Astrocyte (in vitro differentiated cells and primary cell): Measurements from ENCODE around the gene TRIM3. TPM values are rescaled to one million over a fixed set of nuclear protein-coding genes. Genes with fewer than 3 reads are reported as not detected.

Source experiments
- DNase-seq: peaks from one replicate; pipeline ENCODE4 v3.0.0-alpha.2; 2010; ENCODE audit warnings: low read depth
- FAIRE-seq: peaks from 2 replicates; lab custom pipeline; 2011; peaks lifted over from hg19 to GRCh38; lab: Jason Lieb, UNC
- H2AFZ ChIP-seq: 2 replicates; pipeline ENCODE4 v1.6.0; 2012; ENCODE audit warnings: low read depth, low read length, inconsistent platforms
- H3K27ac ChIP-seq: 2 replicates; pipeline ENCODE4 v1.5.1; 2011; ENCODE audit warnings: low read depth, low read length, inconsistent platforms
- H3K27me3 ChIP-seq: 2 replicates; pipeline ENCODE4 v1.6.0; 2011; ENCODE audit warnings: low read length, inconsistent platforms; ENCODE audit not compliant: insufficient read depth
- H3K36me3 ChIP-seq: 2 replicates; pipeline ENCODE4 v1.5.1; 2011; ENCODE audit warnings: low read length, inconsistent platforms; ENCODE audit not compliant: insufficient read depth
- H3K4me1 ChIP-seq: 2 replicates; pipeline ENCODE4 v1.5.1; 2011; ENCODE audit warnings: low read length, inconsistent platforms; ENCODE audit not compliant: insufficient read depth
- H3K4me2 ChIP-seq: 2 replicates; pipeline ENCODE4 v1.6.0; 2012; ENCODE audit warnings: low read length, inconsistent platforms
- H3K4me3 ChIP-seq: 2 replicates; pipeline ENCODE4 v1.5.1; 2011; ENCODE audit warnings: low read depth, mild to moderate bottlenecking, low read length, inconsistent platforms; ENCODE audit not compliant: insufficient read depth
- H3K79me2 ChIP-seq: 2 replicates; pipeline ENCODE4 v1.6.0; 2012; ENCODE audit warnings: mild to moderate bottlenecking, low read length, inconsistent platforms; ENCODE audit not compliant: insufficient read depth
- H3K9ac ChIP-seq: 2 replicates; pipeline ENCODE4 v1.6.0; 2012; ENCODE audit warnings: mild to moderate bottlenecking, low read length, inconsistent platforms
- H3K9me3 ChIP-seq: 2 replicates; pipeline ENCODE4 v1.5.1; 2012; ENCODE audit warnings: low read depth, mild to moderate bottlenecking, low read length, inconsistent platforms; ENCODE audit not compliant: insufficient read depth
- H4K20me1 ChIP-seq: 2 replicates; pipeline ENCODE4 v1.6.0; 2012; ENCODE audit warnings: low read length, inconsistent platforms; ENCODE audit not compliant: insufficient read depth
- H3K27ac Mint-ChIP-seq: one replicate; pipeline ENCODE4 v1.8.0; 2021; ENCODE audit warnings: mild to moderate bottlenecking, mixed read lengths; ENCODE audit not compliant: unreplicated experiment
- H3K27me3 Mint-ChIP-seq: one replicate; pipeline ENCODE4 v1.8.0; 2021; ENCODE audit warnings: low read depth, mixed read lengths; ENCODE audit not compliant: unreplicated experiment
- H3K36me3 Mint-ChIP-seq: one replicate; pipeline ENCODE4 v1.8.0; 2021; ENCODE audit warnings: low read depth, mixed read lengths; ENCODE audit not compliant: unreplicated experiment
- H3K4me1 Mint-ChIP-seq: one replicate; pipeline ENCODE4 v1.8.0; 2021; ENCODE audit warnings: low read depth, mixed read lengths; ENCODE audit not compliant: unreplicated experiment
- H3K4me3 Mint-ChIP-seq: one replicate; pipeline ENCODE4 v1.8.0; 2021; ENCODE audit warnings: mild to moderate bottlenecking, moderate library complexity, mixed read lengths; ENCODE audit not compliant: unreplicated experiment
- H3K9me3 Mint-ChIP-seq: one replicate; pipeline ENCODE4 v1.8.0; 2021; ENCODE audit warnings: mild to moderate bottlenecking, mixed read lengths; ENCODE audit not compliant: unreplicated experiment
- EZH2 ChIP-seq: IDR thresholded peaks from 2 replicates; pipeline ENCODE4 v1.6.1; 2012; ENCODE audit warnings: mild to moderate bottlenecking, low read length, inconsistent platforms; ENCODE audit not compliant: insufficient read depth
- total RNA-seq: library from RNA; stranded (reverse); gene quantifications from 2 replicates; pipeline ENCODE4 v1.2.1, GENCODE V29; 2021
- TF ChIP-seq, protein P1 (sequence below): IDR thresholded peaks from 2 replicates; pipeline ENCODE4 v1.5.1; 2011; ENCODE audit warnings: low read depth, mild to moderate bottlenecking, inconsistent platforms, low read length, moderate library complexity; ENCODE audit not compliant: insufficient read depth

Gene TRIM3
- total RNA-seq, 1 donor from 2014 or later, result 25.4 TPM

DNA sequence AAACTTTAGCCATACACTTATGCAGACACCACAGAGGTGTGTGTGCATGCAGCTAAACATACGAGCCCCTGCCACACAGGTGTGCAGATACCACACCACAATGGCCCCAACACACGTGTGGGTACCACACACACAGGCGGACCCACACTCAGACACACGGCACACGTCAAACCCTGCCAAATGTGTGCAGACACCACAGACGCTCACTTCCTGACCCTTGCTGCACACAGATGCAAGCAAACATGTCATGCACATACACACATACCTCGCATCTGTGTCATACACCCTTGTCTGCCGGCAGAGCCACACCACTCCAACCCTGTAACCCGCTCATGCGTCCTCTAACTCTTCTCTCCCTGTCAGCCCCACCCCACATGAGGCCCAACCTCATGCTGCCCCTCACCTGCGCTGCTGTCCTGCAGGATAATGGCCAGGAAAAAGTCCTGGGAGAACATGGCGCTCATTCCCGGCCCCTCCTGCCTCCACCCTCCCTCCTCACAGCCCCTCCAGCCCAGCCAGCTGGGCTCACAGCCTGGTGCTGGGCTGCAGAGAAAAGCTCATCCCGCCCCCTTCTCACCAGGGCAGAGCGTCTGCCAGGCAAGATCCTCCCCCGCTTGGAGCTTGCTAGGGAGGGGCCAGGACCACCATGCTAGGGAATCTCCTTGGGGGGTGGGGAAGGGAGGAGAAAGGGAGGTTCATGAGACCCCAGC, 69.2 kb downstream of the TRIM3 start:
- Histone ChIP-seq H4K20me1 (peaks cover 32% of the 10 kb centered on the region), H3K27ac (no peak overlapping the region), H3K79me2 (no peaks in the 10 kb centered on the region), H3K4me1 (peaks cover 15% of the 10 kb centered on the region), H3K27me3 (no peaks in the 10 kb centered on the region), H3K9ac (no peak overlapping the region), H3K4me2 (peak overlapping the region; percentile 5), H3K9me3 (no peaks in the 10 kb centered on the region), H3K36me3 (no peaks in the 10 kb centered on the region), H3K4me3 (no peak overlapping the region), H2AFZ (no peak overlapping the region)
- H3K36me3 Mint-ChIP-seq, result peaks cover 15% of the 10 kb centered on the region
- H3K27me3 Mint-ChIP-seq, result peaks cover 3% of the 10 kb centered on the region
- peak; percentile 23 for DNase-seq
- no peaks in the 10 kb centered on the region for H3K9me3 Mint-ChIP-seq
- no peak overlapping the region for H3K27ac Mint-ChIP-seq
- TF ChIP-seq, protein P1, sequence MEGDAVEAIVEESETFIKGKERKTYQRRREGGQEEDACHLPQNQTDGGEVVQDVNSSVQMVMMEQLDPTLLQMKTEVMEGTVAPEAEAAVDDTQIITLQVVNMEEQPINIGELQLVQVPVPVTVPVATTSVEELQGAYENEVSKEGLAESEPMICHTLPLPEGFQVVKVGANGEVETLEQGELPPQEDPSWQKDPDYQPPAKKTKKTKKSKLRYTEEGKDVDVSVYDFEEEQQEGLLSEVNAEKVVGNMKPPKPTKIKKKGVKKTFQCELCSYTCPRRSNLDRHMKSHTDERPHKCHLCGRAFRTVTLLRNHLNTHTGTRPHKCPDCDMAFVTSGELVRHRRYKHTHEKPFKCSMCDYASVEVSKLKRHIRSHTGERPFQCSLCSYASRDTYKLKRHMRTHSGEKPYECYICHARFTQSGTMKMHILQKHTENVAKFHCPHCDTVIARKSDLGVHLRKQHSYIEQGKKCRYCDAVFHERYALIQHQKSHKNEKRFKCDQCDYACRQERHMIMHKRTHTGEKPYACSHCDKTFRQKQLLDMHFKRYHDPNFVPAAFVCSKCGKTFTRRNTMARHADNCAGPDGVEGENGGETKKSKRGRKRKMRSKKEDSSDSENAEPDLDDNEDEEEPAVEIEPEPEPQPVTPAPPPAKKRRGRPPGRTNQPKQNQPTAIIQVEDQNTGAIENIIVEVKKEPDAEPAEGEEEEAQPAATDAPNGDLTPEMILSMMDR, result no peak
- TF ChIP-seq EZH2, result no peak
- FAIRE-seq, result no peak
- H3K4me1 Mint-ChIP-seq, result peaks cover 15% of the 10 kb centered on the region
- H3K4me3 Mint-ChIP-seq, result no peak overlapping the region

DNA sequence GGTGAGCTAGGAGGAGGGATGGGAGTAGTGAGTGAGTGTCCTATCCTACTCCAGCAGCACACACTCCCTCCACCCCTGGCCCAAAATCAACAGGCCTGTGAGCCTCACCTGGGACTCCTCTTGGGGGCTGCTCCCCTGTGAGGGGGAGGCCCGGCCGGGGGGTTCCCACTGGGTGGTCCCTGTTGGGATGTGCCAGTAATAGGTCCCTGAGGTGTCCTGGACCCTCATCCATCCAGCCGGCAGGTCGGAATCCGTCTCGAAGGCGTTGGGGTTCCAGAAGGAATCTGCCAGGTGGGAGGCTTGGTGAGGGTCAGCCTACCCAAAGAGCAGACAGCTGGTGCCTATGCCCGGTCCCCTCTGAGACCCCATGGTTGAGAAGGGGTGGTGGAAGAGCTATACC, 70.2 kb downstream of the TRIM3 start:
- no peak overlapping the region for H3K9ac ChIP-seq
- no peak for TF ChIP-seq EZH2
- TF ChIP-seq, protein P1, result no peak
- no peaks in the 10 kb centered on the region for H3K27me3 ChIP-seq
- Mint-ChIP-seq H3K9me3 (no peaks in the 10 kb centered on the region), H3K4me3 (no peak overlapping the region), H3K36me3 (peaks cover 21% of the 10 kb centered on the region), H3K27me3 (peaks cover 3% of the 10 kb centered on the region), H3K27ac (no peak overlapping the region), H3K4me1 (peaks cover 15% of the 10 kb centered on the region)
- no peaks in the 10 kb centered on the region for H3K36me3 ChIP-seq
- DNase-seq (no peak), FAIRE-seq (no peak)
- H3K79me2 ChIP-seq, result no peaks in the 10 kb centered on the region
- no peak overlapping the region for H3K4me2 ChIP-seq
- no peak overlapping the region for H2AFZ ChIP-seq
- H3K4me1 ChIP-seq, result peaks cover 15% of the 10 kb centered on the region
- H3K9me3 ChIP-seq, result no peaks in the 10 kb centered on the region
- peaks cover 32% of the 10 kb centered on the region for H4K20me1 ChIP-seq
- H3K4me3 ChIP-seq, result no peak overlapping the region
- no peak overlapping the region for H3K27ac ChIP-seq

DNA sequence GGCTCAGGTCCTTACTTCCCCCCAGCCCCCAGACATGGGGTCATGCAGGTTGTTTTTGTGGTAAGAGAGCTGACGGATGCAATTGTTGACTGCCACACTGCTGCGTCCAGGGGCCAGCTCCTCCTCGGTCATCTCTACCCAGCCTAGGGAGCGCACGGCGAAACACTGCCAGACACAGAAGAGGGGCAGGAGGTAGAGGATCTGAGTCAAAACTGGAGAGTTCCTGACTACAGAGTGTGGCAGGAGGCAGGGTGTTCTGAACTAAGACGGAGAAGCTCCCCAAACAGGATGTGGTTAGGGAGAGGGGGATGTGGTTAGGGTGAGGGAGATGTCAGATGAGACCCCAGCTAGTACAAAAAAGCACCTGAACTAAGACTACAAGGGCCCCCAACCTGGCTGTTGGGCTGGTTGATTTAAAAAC, 71.2 kb downstream of the TRIM3 start:
- H3K9me3 Mint-ChIP-seq, result no peaks in the 10 kb centered on the region

More for the DNA sequence above, 71.2 kb downstream of the TRIM3 start:
- no peak overlapping the region for H3K9ac ChIP-seq
- H3K27me3 ChIP-seq, result no peaks in the 10 kb centered on the region
- H3K4me3 Mint-ChIP-seq, result no peak overlapping the region
- DNase-seq, result no peak
- no peaks in the 10 kb centered on the region for H3K36me3 ChIP-seq
- H3K27ac ChIP-seq, result no peak overlapping the region
- H4K20me1 ChIP-seq, result peaks cover 29% of the 10 kb centered on the region
- no peaks in the 10 kb centered on the region for H3K79me2 ChIP-seq
- H3K27me3 Mint-ChIP-seq, result peaks cover 3% of the 10 kb centered on the region
- H3K27ac Mint-ChIP-seq, result no peak overlapping the region
- peaks cover 22% of the 10 kb centered on the region for H3K4me1 Mint-ChIP-seq
- H2AFZ ChIP-seq, result no peak overlapping the region
- peaks cover 15% of the 10 kb centered on the region for H3K4me1 ChIP-seq
- H3K36me3 Mint-ChIP-seq, result peaks cover 24% of the 10 kb centered on the region
- no peak for TF ChIP-seq EZH2
- TF ChIP-seq, protein P1, result no peak
- FAIRE-seq, result no peak
- peak overlapping the region; percentile 3 for H3K4me2 ChIP-seq
- H3K4me3 ChIP-seq, result no peak overlapping the region
- no peaks in the 10 kb centered on the region for H3K9me3 ChIP-seq
